OCI-LY1 (cell line): ENCODE data around the gene KCMF1.

Experiments
- H2AFZ ChIP-seq: fragments of 200-600 bp; sonication (generic), shearing (Covaris generic); 2 replicates; pipeline ENCODE4 v1.6.0; 2014; ENCODE audit warnings: antibody characterized with exemption, mild to moderate bottlenecking, low read length
- H3F3A ChIP-seq: fragments of 200-600 bp; sonication (generic), shearing (Covaris generic); 2 replicates; pipeline ENCODE4 v1.6.0; 2014; ENCODE audit warnings: mild to moderate bottlenecking, antibody characterized with exemption, low read length, moderate library complexity; ENCODE audit not compliant: insufficient read depth
- H3K27ac ChIP-seq: fragments of 200-600 bp; sonication (generic); 2 replicates; pipeline ENCODE4 v1.5.1; 2014; ENCODE audit warnings: low read length, mixed run types, mild to moderate bottlenecking, low read depth; ENCODE audit not compliant: poor library complexity, severe bottlenecking
- H3K27me3 ChIP-seq: fragments of 200-600 bp; sonication (generic); 2 replicates; pipeline ENCODE4 v1.6.0; 2014; ENCODE audit warnings: antibody characterized with exemption, mild to moderate bottlenecking, low read length, moderate library complexity; ENCODE audit not compliant: insufficient read depth
- H3K36me3 ChIP-seq: fragments of 200-600 bp; sonication (generic); 2 replicates; pipeline ENCODE4 v1.6.1; 2014; ENCODE audit warnings: mild to moderate bottlenecking, antibody characterized with exemption, low read length, moderate library complexity, mixed read lengths; ENCODE audit not compliant: insufficient read depth
- H3K4me1 ChIP-seq: fragments of 200-600 bp; sonication (generic); 2 replicates; pipeline ENCODE4 v1.5.1; 2014; ENCODE audit warnings: mild to moderate bottlenecking, low read length, moderate library complexity; ENCODE audit not compliant: insufficient read depth, severe bottlenecking
- H3K4me2 ChIP-seq: fragments of 200-600 bp; sonication (generic), shearing (Covaris generic); 2 replicates; pipeline ENCODE4 v1.6.1; 2014; ENCODE audit warnings: low read length
- H3K4me3 ChIP-seq: fragments of 200-600 bp; sonication (generic); 2 replicates; pipeline ENCODE4 v1.5.1; 2014; ENCODE audit warnings: low read length, low read depth, mild to moderate bottlenecking, mixed read lengths; ENCODE audit not compliant: poor library complexity, severe bottlenecking
- H3K79me2 ChIP-seq: fragments of 200-600 bp; shearing (Covaris generic); 2 replicates; pipeline ENCODE4 v1.6.1; 2016; ENCODE audit warnings: mixed run types, low read length, mixed read lengths; ENCODE audit not compliant: insufficient read depth
- H3K9ac ChIP-seq: fragments of 200-600 bp; sonication (generic), shearing (Covaris generic); 2 replicates; pipeline ENCODE4 v1.6.1; 2014; ENCODE audit warnings: mild to moderate bottlenecking, low read length, mixed read lengths
- H3K9me2 ChIP-seq: fragments of 200-600 bp; sonication (generic), shearing (Covaris generic); 2 replicates; pipeline ENCODE4 v1.6.1; 2014; ENCODE audit warnings: low read depth, mild to moderate bottlenecking, low read length, mixed read lengths
- H3K9me3 ChIP-seq: fragments of 200-600 bp; shearing (Covaris generic); 2 replicates; pipeline ENCODE4 v1.6.1; 2014; ENCODE audit warnings: low read length, mixed read lengths
- H4K20me1 ChIP-seq: fragments of 200-600 bp; sonication (generic), shearing (Covaris generic); 2 replicates; pipeline ENCODE4 v1.6.0; 2016; ENCODE audit warnings: mild to moderate bottlenecking, low read length; ENCODE audit not compliant: insufficient read depth
- EZH2 ChIP-seq: fragments of 200-600 bp; sonication (generic), shearing (Covaris generic); IDR thresholded peaks from 2 replicates; pipeline ENCODE4 v1.8.0; 2017; ENCODE audit warnings: borderline replicate concordance, mixed run types, mild to moderate bottlenecking, antibody characterized with exemption, low read length, moderate library complexity, mixed read lengths
- TF ChIP-seq, protein P1 (sequence below): fragments of 200-600 bp; sonication (generic), shearing (Covaris generic); IDR thresholded peaks from 2 replicates; pipeline ENCODE4 v1.5.1; 2017; ENCODE audit warnings: mild to moderate bottlenecking, antibody characterized with exemption, low read length, moderate library complexity, mixed read lengths

KCMF1 gene

DNA sequence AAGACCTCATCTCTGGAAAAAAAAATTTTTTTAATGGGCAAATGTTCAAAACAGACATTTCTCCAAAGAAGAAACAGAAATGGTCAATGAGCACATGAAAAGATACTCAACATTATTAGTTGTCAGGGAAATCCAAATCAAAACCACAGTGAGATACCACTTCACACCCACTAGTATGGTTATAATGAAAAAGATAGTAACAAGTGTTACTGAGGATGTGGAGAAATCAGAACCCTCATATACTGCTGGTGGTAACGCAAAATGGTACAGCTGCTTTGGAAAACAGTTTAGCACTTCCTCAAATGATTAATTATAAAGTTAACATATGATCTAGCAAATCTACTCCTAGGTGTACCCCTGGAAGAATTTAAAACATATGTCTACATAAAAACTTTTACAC lies 133.3 kb downstream of the KCMF1 start:
- Histone ChIP-seq H3K9me3 (no peaks in the 10 kb centered on the region), H3K27ac (no peak overlapping the region), H3K79me2 (no peaks in the 10 kb centered on the region), H3K4me2 (no peak overlapping the region), H4K20me1 (no peaks in the 10 kb centered on the region), H2AFZ (no peak overlapping the region), H3K9me2 (no peaks in the 10 kb centered on the region), H3F3A (no peaks in the 10 kb centered on the region), H3K4me1 (no peaks in the 10 kb centered on the region), H3K9ac (no peak overlapping the region), H3K27me3 (no peaks in the 10 kb centered on the region), H3K36me3 (no peaks in the 10 kb centered on the region), H3K4me3 (no peak overlapping the region)
- TF ChIP-seq, protein P1, sequence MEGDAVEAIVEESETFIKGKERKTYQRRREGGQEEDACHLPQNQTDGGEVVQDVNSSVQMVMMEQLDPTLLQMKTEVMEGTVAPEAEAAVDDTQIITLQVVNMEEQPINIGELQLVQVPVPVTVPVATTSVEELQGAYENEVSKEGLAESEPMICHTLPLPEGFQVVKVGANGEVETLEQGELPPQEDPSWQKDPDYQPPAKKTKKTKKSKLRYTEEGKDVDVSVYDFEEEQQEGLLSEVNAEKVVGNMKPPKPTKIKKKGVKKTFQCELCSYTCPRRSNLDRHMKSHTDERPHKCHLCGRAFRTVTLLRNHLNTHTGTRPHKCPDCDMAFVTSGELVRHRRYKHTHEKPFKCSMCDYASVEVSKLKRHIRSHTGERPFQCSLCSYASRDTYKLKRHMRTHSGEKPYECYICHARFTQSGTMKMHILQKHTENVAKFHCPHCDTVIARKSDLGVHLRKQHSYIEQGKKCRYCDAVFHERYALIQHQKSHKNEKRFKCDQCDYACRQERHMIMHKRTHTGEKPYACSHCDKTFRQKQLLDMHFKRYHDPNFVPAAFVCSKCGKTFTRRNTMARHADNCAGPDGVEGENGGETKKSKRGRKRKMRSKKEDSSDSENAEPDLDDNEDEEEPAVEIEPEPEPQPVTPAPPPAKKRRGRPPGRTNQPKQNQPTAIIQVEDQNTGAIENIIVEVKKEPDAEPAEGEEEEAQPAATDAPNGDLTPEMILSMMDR: no peak
- no peak for TF ChIP-seq EZH2

DNA sequence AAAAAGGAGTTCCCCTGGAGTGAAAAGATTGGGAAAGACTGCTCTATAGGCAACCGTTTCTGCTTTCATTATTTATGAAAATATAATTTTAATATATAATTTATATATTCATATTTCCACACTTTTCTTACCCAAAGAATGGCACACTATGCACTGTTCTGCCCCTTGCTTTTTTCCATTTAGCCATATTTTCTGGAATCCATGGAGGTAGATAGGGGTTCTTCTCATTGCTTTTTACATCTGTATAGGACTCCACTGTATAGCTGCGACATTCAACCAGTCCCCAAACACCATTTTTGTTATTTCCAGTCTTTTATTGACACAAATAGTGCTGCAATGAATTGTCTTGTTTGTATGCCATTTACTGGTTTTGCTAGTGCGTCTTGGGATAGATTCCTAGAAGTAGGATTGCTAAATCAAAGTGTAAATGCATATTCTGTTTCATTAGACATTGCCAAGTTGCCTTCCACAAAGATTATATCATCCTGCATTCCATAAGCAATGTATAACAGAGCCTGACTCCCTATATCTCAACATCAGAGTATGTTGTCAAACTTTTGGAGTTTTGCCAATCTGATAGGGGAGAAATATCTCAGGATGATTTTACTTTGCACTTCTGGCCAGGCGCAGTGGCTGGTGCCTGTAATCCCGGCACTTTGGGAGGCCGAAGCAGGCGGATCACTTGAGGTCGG lies 135.7 kb downstream of the KCMF1 start:
- Histone ChIP-seq H3K27me3 (no peaks in the 10 kb centered on the region), H3K79me2 (no peaks in the 10 kb centered on the region), H3K4me1 (no peaks in the 10 kb centered on the region), H3K9ac (no peak overlapping the region), H2AFZ (no peak overlapping the region), H3K27ac (no peak overlapping the region), H3K4me2 (no peak overlapping the region), H3K36me3 (no peaks in the 10 kb centered on the region), H3K9me3 (no peaks in the 10 kb centered on the region), H3K9me2 (no peaks in the 10 kb centered on the region), H3K4me3 (no peak overlapping the region), H4K20me1 (no peaks in the 10 kb centered on the region), H3F3A (no peaks in the 10 kb centered on the region)
- TF ChIP-seq, protein P1: no peak
